Measurements from ENCODE around the gene INAFM2. TPM values are rescaled to one million over a fixed set of nuclear protein-coding genes. Genes with fewer than 3 reads are reported as not detected.

The INAFM2 gene
- polyA plus RNA-seq, 2 of the 4 experiments (the other 2 are of a cell fraction) = 2.8 to 3.8 TPM

DNA sequence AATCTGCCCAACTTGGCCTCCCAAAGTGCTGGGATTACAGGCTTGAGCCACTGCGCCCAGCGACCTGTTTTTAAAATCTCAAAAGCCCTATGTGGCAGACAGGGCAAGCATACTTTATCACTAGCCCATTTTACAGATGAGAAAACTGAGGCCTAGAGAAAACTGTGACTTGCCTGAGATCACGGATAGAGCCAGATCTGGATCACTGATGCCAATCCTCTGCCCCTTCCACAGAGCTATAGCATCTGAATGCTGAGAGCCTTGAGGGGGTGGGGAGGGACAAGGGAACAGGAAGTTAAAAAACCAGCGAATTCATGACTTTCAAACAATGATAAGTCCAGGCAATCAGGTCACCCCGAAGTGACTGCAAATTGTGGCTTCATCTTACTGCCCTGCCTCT is 48.0 kb upstream of the INAFM2 start:
- ATAC-seq (no peak), DNase-seq (ENCODE audit: low read depth in 1 of 2, low spot score in 1 of 2) (no peak), FAIRE-seq (no peak)
- TF ChIP-seq KDM1A (IDR thresholded peaks at IDR 0.05; ENCODE audit: low read depth) (peak; percentile 30; the same call in 1 of the 2 replicates), MAZ (IDR thresholded peaks at IDR 0.05; ENCODE audit: borderline replicate concordance, low read depth, low read length) (no peak)
- 54% methylated on average over 5 of the region's 5 CpGs for WGBS (ENCODE audit: missing lambda C conversion rate)
- Histone ChIP-seq H3K4me2 (no peak overlapping the region), H3K9me3 (no peaks in the 10 kb centered on the region), H3K27ac (no peak overlapping the region), H3K4me1 (no peaks in the 10 kb centered on the region), H3K4me3 (no peak overlapping the region)
- ChIA-PET CTCF (interaction anchor here (0.8 to 19.7 kb wide), 23 partner anchors 14 to 486 kb away, joined by 3 to 658 read pairs (median 7); partner anchors contain the start of genes PAK6 and PLCB2), POLR2A (no interaction called here)

GRCh38 chr15:40275954-40276353 is 47.5 kb upstream of the INAFM2 start:
- POLR2A ChIA-PET = no interaction called here
- CTCF ChIA-PET = interaction anchor here (2.0 to 19.7 kb wide), 9 partner anchors 14 to 230 kb away, joined by 5 to 658 read pairs (median 102); partner anchors contain the start of genes PAK6 and PLCB2
- ATAC-seq = no peak

DNA sequence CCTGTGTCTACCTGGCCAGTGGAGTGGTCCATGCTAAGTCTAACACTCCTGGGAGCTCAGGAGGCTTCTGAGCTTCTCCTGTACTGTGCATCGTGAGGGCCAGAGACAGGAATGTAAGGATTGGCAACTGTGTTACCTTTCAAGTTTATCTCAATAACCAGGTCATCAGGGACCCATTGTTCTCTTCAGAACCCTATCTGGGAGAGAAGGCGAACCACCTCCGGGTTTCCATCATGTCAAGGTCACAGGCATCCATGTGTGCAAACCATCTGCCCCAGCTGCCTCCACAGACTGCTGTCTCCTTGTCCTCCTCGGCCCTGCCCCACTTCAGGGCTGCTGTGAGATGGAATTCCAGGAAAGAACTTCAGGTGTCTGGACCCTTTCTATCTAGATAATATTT is 46.6 kb upstream of the INAFM2 start:
- Histone ChIP-seq H3K4me2 (no peak overlapping the region), H3K4me1 (no peaks in the 10 kb centered on the region), H3K27ac (no peak overlapping the region), H3K4me3 (no peak overlapping the region), H3K9me3 (no peaks in the 10 kb centered on the region)
- no peak for ATAC-seq
- no peak for FAIRE-seq
- TF ChIP-seq REST (IDR thresholded peaks at IDR 0.05) (no peak), CBX8 (IDR thresholded peaks at IDR 0.05) (no peak), BCL3 (IDR thresholded peaks at IDR 0.05) (no peak), POLR2A (IDR thresholded peaks at IDR 0.05; ENCODE audit: low read length) (no peak), NR3C1 (IDR thresholded peaks at IDR 0.05) (no peak), SREBF2 (IDR thresholded peaks at IDR 0.05) (no peak), HOXB5 (CRISPR knock-in tag; IDR thresholded peaks at IDR 0.05) (no peak)
- TF ChIP-seq, protein P1, sequence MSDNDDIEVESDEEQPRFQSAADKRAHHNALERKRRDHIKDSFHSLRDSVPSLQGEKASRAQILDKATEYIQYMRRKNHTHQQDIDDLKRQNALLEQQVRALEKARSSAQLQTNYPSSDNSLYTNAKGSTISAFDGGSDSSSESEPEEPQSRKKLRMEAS (IDR thresholded peaks at IDR 0.05) = no peak
- DNase-seq (ENCODE audit: low read depth in 1 of 2, low spot score in 1 of 2) = no peak
- 30% methylated on average over 2 of the region's 4 CpGs for WGBS (ENCODE audit: missing lambda C conversion rate)
- POLR2A ChIA-PET = no interaction called here
- CTCF ChIA-PET = interaction anchor here (1.0 to 19.7 kb wide), 9 partner anchors 9 to 231 kb away, joined by 3 to 658 read pairs (median 59); partner anchors contain the start of genes CCDC9B and PLCB2

More at GRCh38 chr15:40275954-40276353, 47.5 kb upstream of the INAFM2 start:
- Histone ChIP-seq H3K4me3 (no peak overlapping the region), H3K4me2 (no peak overlapping the region), H3K9me3 (no peaks in the 10 kb centered on the region), H3K4me1 (no peaks in the 10 kb centered on the region), H3K27ac (no peak overlapping the region)
- 58% methylated on average over 4 of the region's 7 CpGs for WGBS (ENCODE audit: missing lambda C conversion rate)
- no peak for DNase-seq (ENCODE audit: low read depth in 1 of 2, low spot score in 1 of 2)
- no peak for FAIRE-seq
- TF ChIP-seq FOSL2 (IDR thresholded peaks at IDR 0.05) = no peak
- no peak for TF ChIP-seq FOSL2 (CRISPR knock-in tag; IDR thresholded peaks at IDR 0.05)
- no peak for TF ChIP-seq FOXS1 (CRISPR knock-in tag; IDR thresholded peaks at IDR 0.05)
- TF ChIP-seq POLR2AphosphoS2 (conservative IDR thresholded peaks at IDR 0.05; ENCODE audit: low read length) = no peak
- TF ChIP-seq CHD4 (IDR thresholded peaks at IDR 0.05; ENCODE audit: borderline replicate concordance) = no peak
- TF ChIP-seq CBX8 (IDR thresholded peaks at IDR 0.05) = no peak
- no peak for TF ChIP-seq TP53 (CRISPR knock-in tag; IDR thresholded peaks at IDR 0.05)

- no peaks in the 10 kb centered on the region for H3K4me1 ChIP-seq
- no peak overlapping the region for H3K4me3 ChIP-seq
- H3K27ac ChIP-seq = no peak overlapping the region
- ATAC-seq (no peak), FAIRE-seq (no peak), DNase-seq (ENCODE audit: low read depth in 1 of 2, low spot score in 1 of 2) (no peak)
- no peaks in the 10 kb centered on the region for H3K9me3 ChIP-seq
- WGBS (ENCODE audit: missing lambda C conversion rate) = 65% methylated on average over 16 of the region's 16 CpGs
- H3K4me2 ChIP-seq = no peak overlapping the region
- ChIA-PET POLR2A (no interaction called here), CTCF (interaction anchor here (0.9 to 19.7 kb wide), 12 partner anchors 8 to 231 kb away, joined by 3 to 658 read pairs (median 26); partner anchors contain the start of genes CCDC9B and PLCB2)
- TF ChIP-seq ESRRA (IDR thresholded peaks at IDR 0.05; ENCODE audit: borderline replicate concordance, low read length) = no peak
- TF ChIP-seq SMC3 (IDR thresholded peaks at IDR 0.05) = no peak
- no peak for TF ChIP-seq HOXA7 (CRISPR knock-in tag; IDR thresholded peaks at IDR 0.05)
- TF ChIP-seq JUNB (IDR thresholded peaks at IDR 0.05) = no peak
- no peak for TF ChIP-seq PHF8 (IDR thresholded peaks at IDR 0.05; ENCODE audit: borderline replicate concordance, low read depth)
- TF ChIP-seq CEBPB (IDR thresholded peaks at IDR 0.05) = no peak
Observed at GRCh38 chr15:40277471-40277870, 46.0 kb upstream of the INAFM2 start.
